Fibroblast of lung (primary cell): ENCODE measurements around the gene ERI2. TPM values are rescaled to one million over a fixed set of nuclear protein-coding genes. Genes with fewer than 3 reads are reported as not detected.
A peak's percentile ranks its signal among the peaks of the same experiment; 100 is the strongest.

Experiments used
- DNase-seq, 2 donors: peaks; one replicate each; pipeline versions ENCODE4 v3.0.0 to v3.0.0-alpha.2; 2010; ENCODE audit warnings: low read depth in 2 of 2
- H2AFZ ChIP-seq: 2 replicates; pipeline ENCODE4 v1.5.1; 2012; ENCODE audit warnings: low read length, control low read depth, inconsistent platforms
- H3K27ac ChIP-seq: 2 replicates; pipeline ENCODE4 v1.5.1; 2011; ENCODE audit warnings: low read length, control low read depth; ENCODE audit not compliant: insufficient read depth
- H3K27me3 ChIP-seq: 2 replicates; pipeline ENCODE4 v1.5.1; 2011; ENCODE audit warnings: mild to moderate bottlenecking, low read length; ENCODE audit not compliant: control insufficient read depth, insufficient read depth
- H3K36me3 ChIP-seq: 2 replicates; pipeline ENCODE4 v1.5.1; 2011; ENCODE audit warnings: low read length; ENCODE audit not compliant: control insufficient read depth, insufficient read depth
- H3K4me1 ChIP-seq: 2 replicates; pipeline ENCODE4 v1.5.1; 2011; ENCODE audit warnings: low read length; ENCODE audit not compliant: control insufficient read depth, insufficient read depth; ENCODE audit errors: extremely low read depth
- H3K4me2 ChIP-seq: 2 replicates; pipeline ENCODE4 v1.5.1; 2011; ENCODE audit warnings: low read length, control low read depth; ENCODE audit not compliant: insufficient read depth; ENCODE audit errors: extremely low read depth
- H3K4me3 ChIP-seq, 4 experiments: fragments of 200-600 bp in 1 of 4; sonication (generic) in 1 of 4; replicated peaks in 1 of 4; 2 replicates each; pipeline ENCODE4 v1.5.1; 2011 to 2016; ENCODE audit warnings: low read length in 4 of 4, low read depth in 3 of 4, mild to moderate bottlenecking in 3 of 4, control low read depth in 2 of 4, inconsistent platforms in 1 of 4, mixed read lengths in 1 of 4; ENCODE audit not compliant: insufficient read depth in 1 of 4; ENCODE audit errors: control extremely low read depth in 1 of 4
- H3K79me2 ChIP-seq: 2 replicates; pipeline ENCODE4 v1.5.1; 2012; ENCODE audit warnings: mild to moderate bottlenecking, low read length, inconsistent platforms; ENCODE audit not compliant: control insufficient read depth, insufficient read depth
- H3K9ac ChIP-seq: 2 replicates; pipeline ENCODE4 v1.5.1; 2011; ENCODE audit warnings: mild to moderate bottlenecking, low read length, control low read depth; ENCODE audit not compliant: insufficient read depth
- H3K9me3 ChIP-seq: 2 replicates; pipeline ENCODE4 v1.5.1; 2012; ENCODE audit warnings: low read depth, low read length; ENCODE audit not compliant: control insufficient read depth, insufficient read depth
- H4K20me1 ChIP-seq: 2 replicates; pipeline ENCODE4 v1.5.1; 2011; ENCODE audit warnings: low read length; ENCODE audit not compliant: control insufficient read depth, insufficient read depth; ENCODE audit errors: extremely low read depth
- EZH2 ChIP-seq: IDR thresholded peaks from 2 replicates; pipeline ENCODE4 v1.5.1; 2012; ENCODE audit warnings: low read length, control low read depth, mild to moderate bottlenecking; ENCODE audit errors: missing control alignments
- polyA plus RNA-seq, 2 donors: library from polyadenylated mRNA; depleted of rRNA in 1 of 2; stranded (reverse) in 1 of 2; unstranded in 1 of 2; fragments of >200 nt; gene quantifications; 2 replicates each; pipeline ENCODE4 v1.2.1, GENCODE V29; 2011 to 2012; ENCODE audit warnings: missing spikeins in 1 of 2
- total RNA-seq: library from RNA; depleted of rRNA; stranded (reverse); fragments of >200 nt; gene quantifications from 2 replicates; pipeline ENCODE4 v1.2.1, GENCODE V29; 2014
- TF ChIP-seq, protein P1 (sequence below), 2 donors: IDR thresholded peaks in 1 of 2; conservative IDR thresholded peaks in 1 of 2; 1 replicate in 1 of 2; 2 replicates in 1 of 2; pipeline ENCODE4 v1.5.1; 2011 to 2012; ENCODE audit warnings: low read length in 2 of 2, control low read depth in 1 of 2, inconsistent platforms in 1 of 2, low read depth in 1 of 2, mild to moderate bottlenecking in 1 of 2

Gene ERI2
- total and polyA plus RNA-seq, 2 donors (not counting 1 experiment from before 2014, with no cell fraction given) = 10.5 to 30.1 TPM

- no peak overlapping the region for H3K4me2 ChIP-seq
- no peak overlapping the region for H2AFZ ChIP-seq
- H4K20me1 ChIP-seq = no peaks in the 10 kb centered on the region
- peak; percentile 52 to 80 for DNase-seq
- no peaks in the 10 kb centered on the region for H3K79me2 ChIP-seq
- no peak overlapping the region for H3K27ac ChIP-seq
- no peak overlapping the region for H3K4me3 ChIP-seq
- TF ChIP-seq, protein P1, sequence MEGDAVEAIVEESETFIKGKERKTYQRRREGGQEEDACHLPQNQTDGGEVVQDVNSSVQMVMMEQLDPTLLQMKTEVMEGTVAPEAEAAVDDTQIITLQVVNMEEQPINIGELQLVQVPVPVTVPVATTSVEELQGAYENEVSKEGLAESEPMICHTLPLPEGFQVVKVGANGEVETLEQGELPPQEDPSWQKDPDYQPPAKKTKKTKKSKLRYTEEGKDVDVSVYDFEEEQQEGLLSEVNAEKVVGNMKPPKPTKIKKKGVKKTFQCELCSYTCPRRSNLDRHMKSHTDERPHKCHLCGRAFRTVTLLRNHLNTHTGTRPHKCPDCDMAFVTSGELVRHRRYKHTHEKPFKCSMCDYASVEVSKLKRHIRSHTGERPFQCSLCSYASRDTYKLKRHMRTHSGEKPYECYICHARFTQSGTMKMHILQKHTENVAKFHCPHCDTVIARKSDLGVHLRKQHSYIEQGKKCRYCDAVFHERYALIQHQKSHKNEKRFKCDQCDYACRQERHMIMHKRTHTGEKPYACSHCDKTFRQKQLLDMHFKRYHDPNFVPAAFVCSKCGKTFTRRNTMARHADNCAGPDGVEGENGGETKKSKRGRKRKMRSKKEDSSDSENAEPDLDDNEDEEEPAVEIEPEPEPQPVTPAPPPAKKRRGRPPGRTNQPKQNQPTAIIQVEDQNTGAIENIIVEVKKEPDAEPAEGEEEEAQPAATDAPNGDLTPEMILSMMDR (conservative IDR thresholded peaks at IDR 0.05 in 1 of 2, IDR thresholded peaks at IDR 0.05 in 1 of 2; ENCODE audit: low read depth in 1 of 2, low read length in 2 of 2) = peak; percentile 100
- TF ChIP-seq EZH2 = no peak
- no peaks in the 10 kb centered on the region for H3K36me3 ChIP-seq
- H3K9me3 ChIP-seq = no peaks in the 10 kb centered on the region
- H3K27me3 ChIP-seq = no peaks in the 10 kb centered on the region
- H3K4me1 ChIP-seq = peaks cover 10% of the 10 kb centered on the region
- peak overlapping the region; percentile 9 for H3K9ac ChIP-seq
Observed at GRCh38 chr16:20849589-20850390, 43.5 kb upstream of the ERI2 start.

DNA sequence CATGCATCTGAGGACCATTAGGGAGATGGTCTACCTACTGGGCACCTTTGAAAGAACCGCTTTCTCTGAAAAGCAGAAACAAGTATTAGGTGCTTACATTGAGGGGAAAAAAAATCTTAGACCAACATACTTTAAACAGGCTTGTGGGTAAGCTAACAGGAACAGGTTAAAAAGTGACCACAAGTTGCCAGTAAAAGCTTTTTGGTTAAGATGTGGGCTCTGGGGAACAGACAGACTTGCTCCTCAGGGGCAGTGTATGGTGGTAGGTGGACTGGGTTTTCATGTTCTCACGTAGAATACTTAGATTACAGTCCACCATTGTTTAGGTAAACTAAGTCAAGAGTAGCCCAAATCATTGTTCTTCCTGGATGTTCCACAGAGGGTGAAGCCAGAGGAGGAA lies 41.3 kb upstream of the ERI2 start:
- H3K4me2 ChIP-seq = no peak overlapping the region
- peaks cover 2% of the 10 kb centered on the region for H3K36me3 ChIP-seq
- no peak overlapping the region for H3K9ac ChIP-seq
- no peak overlapping the region for H3K4me3 ChIP-seq
- H3K9me3 ChIP-seq = no peaks in the 10 kb centered on the region
- no peaks in the 10 kb centered on the region for H3K79me2 ChIP-seq
- no peaks in the 10 kb centered on the region for H3K27me3 ChIP-seq
- no peaks in the 10 kb centered on the region for H4K20me1 ChIP-seq
- no peak for TF ChIP-seq EZH2
- TF ChIP-seq, protein P1 (conservative IDR thresholded peaks at IDR 0.05 in 1 of 2, IDR thresholded peaks at IDR 0.05 in 1 of 2; ENCODE audit: low read depth in 1 of 2, low read length in 2 of 2) = no peak
- no peak for DNase-seq
- H3K4me1 ChIP-seq = peaks cover 7% of the 10 kb centered on the region
- no peak overlapping the region for H2AFZ ChIP-seq
- no peak overlapping the region for H3K27ac ChIP-seq

- DNase-seq = no peak
- Histone ChIP-seq H2AFZ (no peak overlapping the region), H3K9ac (no peak overlapping the region), H3K4me2 (no peak overlapping the region), H3K36me3 (peaks cover 2% of the 10 kb centered on the region), H3K27me3 (no peaks in the 10 kb centered on the region), H3K27ac (no peak overlapping the region), H3K9me3 (no peaks in the 10 kb centered on the region), H4K20me1 (no peaks in the 10 kb centered on the region), H3K4me3 (no peak overlapping the region), H3K4me1 (peaks cover 7% of the 10 kb centered on the region), H3K79me2 (no peaks in the 10 kb centered on the region)
- TF ChIP-seq EZH2 = no peak
- TF ChIP-seq, protein P1 (conservative IDR thresholded peaks at IDR 0.05 in 1 of 2, IDR thresholded peaks at IDR 0.05 in 1 of 2; ENCODE audit: low read depth in 1 of 2, low read length in 2 of 2) = no peak
Observed at GRCh38 chr16:20846551-20846950, 40.3 kb upstream of the ERI2 start.
